Motor neuron (in vitro differentiated cells): ENCODE measurements around the gene RBM17. TPM values are rescaled to one million over a fixed set of nuclear protein-coding genes. Genes with fewer than 3 reads are reported as not detected.
"Not testable (repeated sequence)": the region's sequence is repeated elsewhere in the genome, so short reads cannot be mapped to it uniquely, and the experiment has no call there.

Source experiments
- ATAC-seq, 8 experiments: fragments of 200-7000 bp; cut with Tn5 transposase; replicated peaks in 6 of 8; 2 replicates each; pipeline ENCODE4 v1.8.0; 2021; ENCODE audit warnings: mild to moderate bottlenecking in 8 of 8, moderate library complexity in 8 of 8
- H3K27ac ChIP-seq, 2 donors: fragments of 250-450 bp; sonication (Bioruptor Pico); 2 replicates each; pipeline ENCODE4 v1.9.0; 2021; ENCODE audit warnings: antibody characterized with exemption in 2 of 2, mild to moderate bottlenecking in 2 of 2, moderate library complexity in 1 of 2
- H3K4me1 ChIP-seq, 2 donors: fragments of 250-450 bp; sonication (Bioruptor Pico); replicated peaks in 1 of 2; 2 replicates each; pipeline ENCODE4 v1.6.1; 2021; ENCODE audit warnings: antibody characterized with exemption in 2 of 2, mild to moderate bottlenecking in 2 of 2, moderate library complexity in 1 of 2
- H3K4me3 ChIP-seq, 5 donors: fragments of 250-450 bp; sonication (Bioruptor Pico); 2 replicates each; pipeline ENCODE4 v1.9.0; 2021; ENCODE audit warnings: antibody characterized with exemption in 5 of 5, mild to moderate bottlenecking in 5 of 5, moderate library complexity in 4 of 5
- WGBS, 10 experiments: fragments of 450-650 bp; shearing (Covaris generic); methylation state at CpG; one replicate each; pipeline ENCODE4 v1.0.0; 2022; 5-methylcytosine and 5-hydroxymethylcytosine counted together
- in situ Hi-C, 9 experiments: fragments of 400-800 bp; cut with MboI; loops; one replicate each; pipeline ENCODE4 v1.15.0; 2021; ENCODE audit warnings: low sequenced_read_pairs in 9 of 9, low pct_unique_long_range_greater_than_20kb in 2 of 9; ENCODE audit not compliant: unreplicated experiment in 9 of 9
- total RNA-seq, 8 experiments: library from RNA; unstranded; fragments of 300-600 nt; gene quantifications; 2 replicates each; pipeline versions ENCODE4 v1.2.3 to v1.2.4, GENCODE V29; 2022

RBM17 gene
- total RNA-seq, 8 experiments from 2014 or later, result 29.2 to 128 (median 50.7) TPM

DNA sequence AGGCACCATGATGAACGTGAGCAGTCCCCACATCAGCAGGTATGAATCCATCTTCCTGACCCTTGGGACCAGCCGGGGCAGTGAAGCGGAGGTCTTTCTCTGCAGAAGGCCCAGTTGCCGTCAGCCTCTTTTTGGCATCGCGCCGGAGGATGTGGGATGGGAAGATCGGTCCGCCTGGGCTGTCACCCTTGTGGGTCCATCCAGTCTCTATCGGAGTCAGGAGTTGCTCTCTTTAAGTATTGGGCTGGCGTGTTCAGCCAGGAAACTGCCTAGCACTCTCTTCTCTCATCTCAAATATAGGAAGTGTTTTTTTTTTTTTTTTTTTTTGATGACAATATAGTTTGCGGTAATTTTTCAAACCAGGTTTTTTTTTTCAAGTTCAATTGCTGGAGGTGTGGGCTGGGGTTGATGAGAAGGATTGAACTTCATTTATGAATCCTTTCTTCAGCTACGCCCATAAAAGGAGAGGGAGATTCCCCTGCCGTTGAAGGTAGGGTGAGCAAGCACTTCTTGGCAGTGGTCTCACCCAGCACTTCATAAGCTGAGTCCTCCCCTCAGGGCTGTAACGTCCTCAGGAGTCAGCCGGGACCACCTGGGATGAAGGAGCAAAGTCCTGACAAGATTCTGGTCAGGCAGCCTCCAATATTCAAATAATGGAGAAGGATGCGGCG, 26.6 kb upstream of the RBM17 start, which contains the start of gene IL2RA:
IL2RA (minus strand) TSS at position 267 of the 671 bp plus-strand sequence; CDS start at position 51, 216 bp downstream.
- H3K27ac ChIP-seq, result no peak within 1 kb of the TSS
- WGBS, 10 experiments, result 22 to 100% (median 78%) methylated on average over 2 to 13 of the region's 18 CpGs
- H3K4me3 ChIP-seq, result no peak within 1 kb of the TSS
- ATAC-seq, result no peak
- in situ Hi-C loops, result no loop called here
- no peaks in the 10 kb centered on the region for H3K4me1 ChIP-seq

DNA sequence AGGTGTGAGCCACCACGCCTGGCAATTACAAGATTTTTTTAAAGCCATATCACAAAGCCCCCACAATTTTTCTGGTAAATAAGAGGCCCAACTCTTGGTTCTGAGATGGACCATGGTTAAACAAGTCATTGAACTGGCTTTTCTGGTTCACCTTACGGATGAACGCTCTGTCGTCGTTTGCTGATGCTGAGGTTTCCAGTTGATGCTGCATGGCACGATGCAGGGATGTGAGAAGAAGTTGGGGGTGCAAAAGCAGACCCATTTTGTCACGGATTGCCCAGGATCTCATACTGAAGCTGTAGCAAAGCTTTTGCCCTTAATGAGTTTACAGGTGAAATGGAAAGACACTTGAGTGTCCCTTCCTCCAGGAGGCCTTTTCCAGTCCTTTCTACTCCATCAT, 24.7 kb upstream of the RBM17 start:
- Histone ChIP-seq H3K4me3 (no peak overlapping the region), H3K4me1 (no peaks in the 10 kb centered on the region), H3K27ac (no peak overlapping the region)
- WGBS, 10 experiments, result 63 to 96% (median 84%) methylated on average over 1 to 7 of the region's 7 CpGs; no CpG with 5 or more reads in 2 of the 10 experiments
- in situ Hi-C loops, result no loop called here
- ATAC-seq, result no peak

DNA sequence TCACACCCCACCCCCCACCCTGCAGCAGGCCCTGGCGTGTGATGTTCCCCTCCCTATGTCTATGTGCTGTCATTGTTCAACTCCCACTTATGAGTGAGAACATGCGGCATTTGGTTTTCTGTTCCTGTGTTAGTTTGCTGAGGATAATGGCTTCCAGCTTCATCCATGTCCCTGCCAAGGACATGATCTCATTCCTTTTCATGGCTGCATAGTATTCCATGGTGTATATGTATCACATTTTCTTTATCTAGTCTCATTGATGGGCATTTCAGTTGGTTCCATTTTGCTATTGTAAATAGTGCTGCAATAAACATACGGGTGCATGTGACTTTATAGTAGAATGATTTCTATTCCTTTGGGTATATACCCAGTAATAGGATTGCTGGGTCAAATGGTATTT, 24.1 kb upstream of the RBM17 start:
- H3K4me1 ChIP-seq, in situ Hi-C loops, ATAC-seq, H3K4me3 ChIP-seq, H3K27ac ChIP-seq: not testable (repeated sequence)
- WGBS, 10 experiments, result 40 to 100% (median 92%) methylated on average over 1 to 2 of the region's 3 CpGs; no CpG with 5 or more reads in 3 of the 10 experiments

DNA sequence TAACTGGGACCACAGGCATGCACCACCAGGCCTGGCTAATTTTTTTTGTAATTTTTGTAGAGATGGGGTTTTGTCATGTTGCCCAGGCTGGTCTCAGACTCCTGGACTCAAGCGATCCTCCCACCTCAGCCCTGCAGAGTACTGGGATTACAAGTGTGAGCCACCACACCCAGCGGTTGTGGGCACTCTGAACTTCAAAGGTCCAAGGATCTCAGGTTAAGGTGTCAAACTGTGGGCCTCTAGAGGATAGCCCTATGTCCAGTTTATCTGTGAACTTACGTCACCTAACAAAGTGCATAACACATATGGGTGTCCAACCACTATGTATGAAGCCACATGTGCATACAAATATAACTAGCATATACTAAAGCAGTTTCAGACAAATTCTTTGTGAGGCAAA, 23.4 kb upstream of the RBM17 start:
- Histone ChIP-seq H3K4me1 (no peaks in the 10 kb centered on the region), H3K27ac (no peak overlapping the region), H3K4me3 (no peak overlapping the region)
- no peak for ATAC-seq
- in situ Hi-C loops, result no loop called here
- 44 to 100% (median 79%) methylated on average over 2 to 3 of the region's 3 CpGs; no CpG with 5 or more reads in 3 of the 10 experiments for WGBS, 10 experiments

DNA sequence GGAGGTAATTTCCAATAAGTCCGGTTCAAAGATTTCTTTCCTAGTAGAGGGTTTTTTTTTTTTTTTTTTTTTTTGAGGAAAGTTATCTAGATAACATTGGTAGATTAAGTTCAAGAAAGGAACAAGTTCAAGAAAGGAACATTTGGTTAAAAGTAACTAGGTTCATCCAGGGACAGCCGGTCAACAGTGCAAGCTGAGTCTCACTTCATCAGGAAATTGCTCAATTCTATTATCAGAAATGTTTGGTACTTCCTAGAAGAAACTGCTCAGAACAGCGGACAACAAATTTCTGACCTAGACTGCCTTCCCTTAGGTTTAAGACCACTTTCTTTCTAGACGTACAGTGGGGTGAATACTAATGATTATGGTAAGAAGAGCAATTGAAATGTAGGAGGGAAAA, 23.0 kb upstream of the RBM17 start:
- Histone ChIP-seq H3K4me3 (no peak overlapping the region), H3K4me1 (no peaks in the 10 kb centered on the region), H3K27ac (no peak overlapping the region)
- in situ Hi-C loops, result no loop called here
- ATAC-seq, result no peak
- 53 to 100% (median 79%) methylated on average over 1 to 4 of the region's 4 CpGs; no CpG with 5 or more reads in 1 of the 10 experiments for WGBS, 10 experiments

DNA sequence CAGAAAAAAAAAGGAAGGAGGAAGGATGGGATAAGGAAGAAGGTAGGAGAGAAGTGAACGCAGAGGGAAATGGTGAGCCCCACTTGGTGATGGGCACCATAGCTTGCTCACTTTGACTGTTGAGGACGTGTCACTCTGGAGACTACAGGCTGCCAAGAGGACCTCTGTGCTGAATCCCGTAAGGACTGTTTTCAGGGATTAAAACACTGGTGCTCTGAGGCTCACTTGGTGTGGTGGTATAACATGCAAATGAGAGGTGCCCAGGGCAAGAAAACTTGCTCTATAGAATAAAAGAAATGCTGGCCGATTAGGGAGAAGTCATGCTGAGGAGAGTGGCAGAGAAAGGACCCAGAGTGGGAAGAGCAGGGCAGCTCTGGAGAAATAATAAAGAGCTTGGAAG, 21.4 kb upstream of the RBM17 start:
- Histone ChIP-seq H3K4me1 (no peaks in the 10 kb centered on the region), H3K27ac (no peak overlapping the region), H3K4me3 (no peak overlapping the region)
- no peak for ATAC-seq
- 30 to 82% (median 62%) methylated on average over 1 to 4 of the region's 4 CpGs; no CpG with 5 or more reads in 1 of the 10 experiments for WGBS, 10 experiments
- in situ Hi-C loops, result no loop called here

DNA sequence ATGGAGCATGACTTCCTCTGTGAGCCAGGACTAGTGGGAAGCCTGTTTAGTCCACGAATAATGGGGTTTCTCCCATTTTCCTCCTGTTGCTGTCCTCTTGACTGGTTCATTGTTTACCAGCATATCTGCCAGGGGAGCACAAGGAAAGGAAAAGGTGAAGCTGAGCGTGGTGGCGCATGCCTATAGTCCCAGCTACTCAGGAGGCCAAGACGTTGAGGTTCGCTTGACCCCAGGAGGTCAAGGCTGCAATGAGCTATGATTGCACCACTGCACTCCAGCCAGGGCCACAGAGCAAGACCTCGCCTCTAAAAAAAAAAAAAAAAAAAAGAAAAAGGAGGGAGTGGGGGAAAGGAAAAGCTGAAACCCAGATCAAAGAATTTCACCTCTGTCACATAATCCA, 20.8 kb upstream of the RBM17 start:
- Histone ChIP-seq H3K4me1 (no peaks in the 10 kb centered on the region), H3K27ac (no peak overlapping the region), H3K4me3 (no peak overlapping the region)
- 34 to 100% (median 80%) methylated on average over 1 to 6 of the region's 6 CpGs; no CpG with 5 or more reads in 1 of the 10 experiments for WGBS, 10 experiments
- no peak for ATAC-seq
- in situ Hi-C loops, result no loop called here

DNA sequence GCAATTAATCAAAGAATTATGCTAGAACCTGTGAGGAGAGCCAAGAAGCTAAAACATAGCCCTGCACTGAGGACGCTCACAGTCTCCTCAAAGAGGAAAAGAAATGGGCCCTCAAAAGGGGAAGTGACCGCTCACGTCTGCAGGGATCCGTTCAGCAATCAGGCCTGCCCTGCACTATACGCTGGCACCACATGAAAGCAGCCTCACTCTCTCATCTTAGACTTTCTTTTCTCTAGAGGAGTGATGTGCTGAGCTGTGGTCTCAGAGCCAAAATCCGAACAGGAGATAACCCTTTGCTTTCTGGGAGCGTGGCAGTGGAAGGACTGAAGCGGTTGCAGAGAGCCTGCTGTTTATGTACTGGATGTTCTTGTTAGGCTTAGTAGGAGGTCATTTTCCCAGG, 20.4 kb upstream of the RBM17 start:
- ATAC-seq, result no peak
- WGBS, 10 experiments, result 39 to 100% (median 69%) methylated on average over 1 to 7 of the region's 8 CpGs
- Histone ChIP-seq H3K27ac (no peak overlapping the region), H3K4me3 (no peak overlapping the region), H3K4me1 (no peaks in the 10 kb centered on the region)
- in situ Hi-C loops, result no loop called here

DNA sequence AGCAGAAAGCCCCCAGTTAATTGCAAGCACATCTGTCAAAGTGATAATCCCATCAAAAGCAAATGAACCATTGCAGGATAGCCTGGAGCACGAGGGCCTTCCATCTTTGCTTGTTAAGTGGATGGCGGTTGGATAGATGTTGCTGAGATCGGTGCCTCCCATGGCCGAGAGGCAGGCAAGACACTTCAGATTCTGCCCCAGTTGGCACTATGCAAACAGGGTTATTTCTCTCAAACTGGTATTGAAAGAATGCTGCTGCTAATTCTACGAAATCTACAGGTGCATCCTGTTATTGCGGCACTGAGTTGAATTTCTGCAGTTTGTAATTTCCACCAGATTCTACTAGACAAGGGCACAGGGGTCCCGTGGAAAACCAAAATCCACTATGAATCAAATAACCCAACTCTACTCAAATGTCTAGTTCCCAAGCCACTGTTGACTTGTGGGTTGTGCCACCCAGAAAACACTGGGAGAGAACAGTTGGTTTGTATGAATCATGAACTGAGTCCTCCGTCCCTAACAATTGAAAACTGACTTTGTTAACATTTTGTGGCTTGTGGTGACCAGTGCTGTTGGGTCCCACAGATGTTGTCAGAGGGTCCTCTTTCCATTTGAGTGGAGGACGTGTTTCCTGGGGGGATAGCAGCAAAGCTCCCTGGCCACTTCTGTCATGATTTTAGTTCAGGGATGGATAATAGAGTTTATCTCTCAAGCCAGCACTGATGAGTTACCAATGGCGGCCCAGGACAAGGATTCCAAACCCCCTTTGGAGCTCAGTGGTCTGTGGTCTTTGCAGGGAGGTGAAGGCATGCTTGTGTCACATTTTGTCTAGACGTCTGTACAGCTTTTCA, 19.5 kb upstream of the RBM17 start:
- WGBS, 10 experiments, result 8 to 79% (median 54%) methylated on average over 2 to 9 of the region's 11 CpGs; no CpG with 5 or more reads in 3 of the 10 experiments
- in situ Hi-C loops, result no loop called here
- H3K27ac ChIP-seq, result no peak overlapping the region
- ATAC-seq, result no peak
- H3K4me1 ChIP-seq, result no peaks in the 10 kb centered on the region
- no peak overlapping the region for H3K4me3 ChIP-seq

DNA sequence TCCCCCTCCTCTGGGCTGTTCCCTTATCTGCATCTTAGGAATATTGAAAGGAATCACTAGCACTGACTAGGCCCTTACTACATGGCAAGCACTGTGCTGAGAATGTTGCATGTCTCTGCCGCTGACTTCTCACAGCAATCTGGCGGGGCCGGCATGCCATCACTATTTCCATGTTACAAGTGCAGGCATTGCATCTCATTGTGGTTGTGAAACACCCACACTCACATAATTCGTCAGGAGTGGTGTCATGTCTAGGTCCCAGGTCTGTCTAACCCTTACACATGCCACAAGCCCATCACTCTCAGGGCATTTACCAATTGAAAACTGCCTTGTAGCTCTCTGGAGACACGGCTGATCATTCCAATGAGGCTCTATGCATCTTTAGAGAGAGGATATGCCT, 18.2 kb upstream of the RBM17 start:
- peak in 1 of 8 experiments; percentile 66 for ATAC-seq
- whole genome bisulfite sequencing, 10 experiments, result 13 to 100% (median 67%) methylated on average over 1 to 5 of the region's 5 CpGs; no CpG with 5 or more reads in 4 of the 10 experiments
- Histone ChIP-seq H3K4me3 (no peak overlapping the region), H3K27ac (no peak overlapping the region), H3K4me1 (no peaks in the 10 kb centered on the region)
- in situ Hi-C loops, result no loop called here

DNA sequence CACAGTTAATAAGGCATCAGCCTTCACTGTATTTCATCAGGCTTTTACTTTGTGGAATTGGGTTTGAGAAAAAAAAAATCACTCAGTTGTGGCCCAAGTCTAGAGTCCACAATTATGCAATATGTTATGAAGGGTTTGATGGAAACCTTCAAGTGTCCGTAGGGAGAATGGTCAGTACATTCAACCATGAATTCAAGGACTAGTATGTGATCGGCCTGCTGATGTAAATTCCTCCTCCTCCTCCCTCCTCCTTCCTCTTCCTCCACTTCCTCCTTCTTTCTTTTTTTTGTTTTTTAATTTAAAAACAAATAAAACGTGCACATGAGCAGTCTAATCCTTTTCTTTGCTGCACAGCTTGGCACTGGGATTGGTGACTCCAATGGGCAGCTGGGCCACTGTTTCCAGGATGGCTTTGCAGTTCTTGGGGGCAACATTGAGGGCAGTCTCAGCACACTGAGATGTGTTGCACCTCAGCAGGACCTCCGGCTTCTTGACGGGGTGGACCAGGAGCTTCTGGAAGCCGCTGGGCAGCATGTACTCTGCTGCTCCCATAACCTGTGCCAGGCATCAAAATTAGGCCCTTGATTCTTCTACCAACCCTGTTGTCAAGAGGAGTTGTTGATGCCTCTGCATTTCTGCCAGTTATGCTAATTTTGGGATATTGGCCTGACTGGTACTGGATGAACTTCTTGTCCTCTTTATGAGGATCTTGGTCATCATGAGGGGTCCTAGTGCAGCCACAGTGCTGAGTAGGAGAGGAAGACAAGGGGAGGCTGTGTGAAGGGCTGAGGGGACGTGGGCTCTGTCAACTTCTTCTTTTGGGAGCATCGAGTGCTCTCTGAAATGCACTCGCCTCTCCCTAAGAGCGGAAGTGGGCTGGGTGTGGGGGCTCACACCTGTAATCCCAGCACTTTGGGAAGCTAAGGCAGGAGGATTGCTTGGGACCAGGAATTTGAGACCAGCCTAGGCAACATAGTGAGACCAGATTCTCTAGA, 17.4 kb upstream of the RBM17 start:
- no peak overlapping the region for H3K27ac ChIP-seq
- no peaks in the 10 kb centered on the region for H3K4me1 ChIP-seq
- no peak overlapping the region for H3K4me3 ChIP-seq
- WGBS, 10 experiments, result 31 to 82% (median 62%) methylated on average over 2 to 10 of the region's 10 CpGs
- in situ Hi-C loops, result no loop called here
- ATAC-seq, result no peak

DNA sequence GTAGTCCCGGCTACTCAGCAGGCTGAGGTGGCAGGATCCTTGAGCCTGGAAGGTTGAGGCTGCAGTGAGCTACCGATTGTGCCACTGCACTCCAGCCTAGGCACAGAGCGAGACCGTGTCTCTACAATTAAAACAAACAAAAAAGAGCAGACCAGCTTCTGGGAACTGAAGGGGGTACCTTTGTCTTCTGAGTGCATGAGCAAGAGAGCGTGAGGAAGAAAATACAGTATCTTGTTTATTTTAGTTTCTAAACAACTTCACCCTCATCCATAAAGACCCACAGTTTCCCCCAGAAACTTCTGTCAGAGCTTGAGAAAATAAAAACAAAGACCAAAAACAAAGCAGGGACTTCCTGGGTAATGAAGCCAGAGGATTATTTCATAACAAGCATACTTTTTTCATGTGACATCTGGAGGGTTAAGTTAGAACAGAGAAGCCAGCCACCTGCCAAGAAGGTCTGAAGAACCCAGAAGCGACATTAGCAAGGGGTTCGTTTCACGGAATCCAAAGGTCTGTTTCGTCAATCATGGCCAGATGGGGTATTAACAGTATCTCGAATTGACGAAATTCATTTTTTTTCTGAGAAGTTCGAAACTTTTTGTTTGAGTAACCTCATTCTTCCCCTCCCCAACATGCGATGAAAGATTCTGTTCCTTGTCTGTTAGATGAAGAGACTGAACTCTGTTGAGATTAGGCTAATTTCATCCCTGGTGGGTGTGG, 16.5 kb upstream of the RBM17 start:
- peak in 1 of 8 experiments; percentile 34 for ATAC-seq
- Histone ChIP-seq H3K27ac (no peak overlapping the region), H3K4me3 (no peak overlapping the region), H3K4me1 (no peaks in the 10 kb centered on the region)
- 0 to 93% (median 77%) methylated on average over 3 to 10 of the region's 13 CpGs for WGBS, 10 experiments
- in situ Hi-C loops, result no loop called here
